RWPE2 (cell line): ENCODE results near the gene MAP2K6.

Experiments used
- ATAC-seq: fragments of 200-7000 bp; cut with Tn5 transposase; 3 replicates; pipeline ENCODE4 v1.9.1; 2021; ENCODE audit warnings: low read depth
- DNase-seq: peaks from one replicate; pipeline ENCODE4 v3.0.0-alpha.2; 2020; ENCODE audit warnings: low spot score
- H3K27ac ChIP-seq: fragments of 450-650 bp; 2 replicates; pipeline ENCODE4 v1.5.1; 2017; ENCODE audit warnings: mild to moderate bottlenecking; ENCODE audit not compliant: poor library complexity, severe bottlenecking
- H3K27me3 ChIP-seq: fragments of 250-450 bp; sonication (Bioruptor Pico); 2 replicates; pipeline ENCODE4 v1.5.1; 2021; ENCODE audit warnings: mild to moderate bottlenecking, moderate library complexity; ENCODE audit not compliant: insufficient read depth, poor library complexity, severe bottlenecking
- H3K36me3 ChIP-seq: fragments of 250-450 bp; sonication (Bioruptor Pico); 2 replicates; pipeline ENCODE4 v1.5.1; 2020; ENCODE audit warnings: low read depth, mild to moderate bottlenecking, moderate library complexity
- H3K4me1 ChIP-seq: fragments of 250-450 bp; sonication (Bioruptor Pico); 2 replicates; pipeline ENCODE4 v1.5.1; 2021; ENCODE audit warnings: mild to moderate bottlenecking, moderate library complexity; ENCODE audit not compliant: insufficient read depth, poor library complexity, severe bottlenecking
- H3K4me3 ChIP-seq: fragments of 250-450 bp; sonication (Bioruptor Pico); 2 replicates; pipeline ENCODE4 v1.5.1; 2021; ENCODE audit warnings: mild to moderate bottlenecking, moderate library complexity; ENCODE audit not compliant: severe bottlenecking
- H3K9me3 ChIP-seq: fragments of 250-450 bp; sonication (Bioruptor Pico); 2 replicates; pipeline ENCODE4 v1.5.1; 2021; ENCODE audit warnings: mild to moderate bottlenecking, moderate library complexity; ENCODE audit not compliant: severe bottlenecking
- CTCF ChIP-seq: fragments of 450-650 bp; IDR thresholded peaks from one replicate; pipeline ENCODE4 v1.5.1; 2017; ENCODE audit warnings: mild to moderate bottlenecking, moderate library complexity; ENCODE audit not compliant: poor library complexity, severe bottlenecking

MAP2K6 gene

GRCh38 chr17:69508814-69509213, 94.3 kb downstream of the MAP2K6 start:
- DNase-seq (no peak), ATAC-seq (no peak)
- Histone ChIP-seq H3K4me1 (peaks cover 3% of the 10 kb centered on the region), H3K9me3 (no peaks in the 10 kb centered on the region), H3K27me3 (no peaks in the 10 kb centered on the region), H3K36me3 (no peaks in the 10 kb centered on the region), H3K4me3 (no peak overlapping the region), H3K27ac (no peak overlapping the region)
- TF ChIP-seq CTCF, result no peak

GRCh38 chr17:69511250-69511649, 96.8 kb downstream of the MAP2K6 start:
- DNase-seq (no peak), ATAC-seq (no peak)
- no peak for TF ChIP-seq CTCF
- no peak overlapping the region for H3K4me3 ChIP-seq
- H3K36me3 ChIP-seq, result no peaks in the 10 kb centered on the region
- H3K4me1 ChIP-seq, result peaks cover 3% of the 10 kb centered on the region
- H3K27ac ChIP-seq, result no peak overlapping the region
- H3K27me3 ChIP-seq, result no peaks in the 10 kb centered on the region
- no peaks in the 10 kb centered on the region for H3K9me3 ChIP-seq

- DNase-seq (no peak), ATAC-seq (no peak)
- H3K36me3 ChIP-seq, result no peaks in the 10 kb centered on the region
- H3K4me3 ChIP-seq, result no peak overlapping the region
- peaks cover 3% of the 10 kb centered on the region for H3K4me1 ChIP-seq
- H3K27me3 ChIP-seq, result no peaks in the 10 kb centered on the region
- H3K9me3 ChIP-seq, result no peaks in the 10 kb centered on the region
- no peak for TF ChIP-seq CTCF
- H3K27ac ChIP-seq, result no peak overlapping the region
Measured at GRCh38 chr17:69512946-69513345, 98.4 kb downstream of the MAP2K6 start.

GRCh38 chr17:69516225-69516624, 101.7 kb downstream of the MAP2K6 start:
- Histone ChIP-seq H3K4me1 (no peaks in the 10 kb centered on the region), H3K27me3 (no peaks in the 10 kb centered on the region), H3K27ac (no peak overlapping the region), H3K36me3 (no peaks in the 10 kb centered on the region), H3K9me3 (no peaks in the 10 kb centered on the region), H3K4me3 (no peak overlapping the region)
- TF ChIP-seq CTCF, result no peak
- ATAC-seq, result no peak
- DNase-seq, result no peak

GRCh38 chr17:69516911-69517310, 102.4 kb downstream of the MAP2K6 start:
- TF ChIP-seq CTCF, result no peak
- DNase-seq (no peak), ATAC-seq (no peak)
- Histone ChIP-seq H3K4me1 (no peaks in the 10 kb centered on the region), H3K4me3 (no peak overlapping the region), H3K27ac (no peak overlapping the region), H3K27me3 (no peaks in the 10 kb centered on the region), H3K36me3 (no peaks in the 10 kb centered on the region), H3K9me3 (no peaks in the 10 kb centered on the region)
